GM21619 (cell line): ENCODE results near the gene MYO18B.

ENCODE experiments used
- ATAC-seq: cut with Tn5 transposase; IDR thresholded peaks from one replicate; pipeline ENCODE4 v1.9.1; 2021; ENCODE audit not compliant: unreplicated experiment

The MYO18B gene

GRCh38 chr22:25844601-25845000 is 102.6 kb downstream of the MYO18B start:
- no peak for ATAC-seq

DNA sequence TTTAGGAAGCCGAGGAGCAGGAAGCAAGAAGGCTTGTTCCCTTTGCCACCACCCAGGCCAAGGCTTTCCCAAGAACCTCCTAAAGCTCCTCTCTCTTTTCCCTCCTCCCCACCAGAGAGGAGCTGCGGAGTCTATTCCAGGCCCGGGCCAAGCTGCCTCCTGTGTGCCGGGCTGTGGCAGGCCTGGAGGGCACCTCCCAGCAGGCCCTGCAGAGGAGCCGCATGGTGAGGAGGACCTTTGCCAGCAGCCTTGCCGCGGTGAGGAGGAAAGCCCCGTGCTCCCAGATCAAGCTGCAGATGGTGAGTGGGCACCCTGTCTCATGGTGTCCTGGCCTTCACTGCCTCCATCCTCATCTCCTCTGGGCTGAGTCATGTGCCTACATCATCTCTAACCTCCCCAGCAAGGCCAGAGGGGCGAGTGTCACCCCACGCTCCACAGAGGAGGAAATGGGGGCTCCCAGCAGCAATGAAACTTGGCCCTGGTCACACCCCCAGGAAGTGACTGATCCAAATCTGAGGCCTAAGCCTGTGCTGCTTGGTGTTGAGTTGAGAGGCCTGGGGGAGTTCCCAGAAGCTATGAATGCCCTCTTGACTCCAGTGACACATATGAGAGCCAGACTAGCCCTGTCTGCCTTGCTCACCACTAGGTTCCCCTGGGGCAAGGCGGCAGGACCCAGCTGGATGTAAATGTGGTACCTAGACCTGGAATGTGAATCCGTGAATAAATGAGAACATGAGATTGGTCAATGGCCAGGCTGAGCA is 104.2 kb downstream of the MYO18B start:
- ATAC-seq, result no peak

GRCh38 chr22:25847451-25847850 is 105.5 kb downstream of the MYO18B start:
- no peak for ATAC-seq

GRCh38 chr22:25848954-25849353 is 107.0 kb downstream of the MYO18B start:
- ATAC-seq, result no peak

- ATAC-seq, result no peak
Measured at GRCh38 chr22:25849522-25849921, 107.5 kb downstream of the MYO18B start.

DNA sequence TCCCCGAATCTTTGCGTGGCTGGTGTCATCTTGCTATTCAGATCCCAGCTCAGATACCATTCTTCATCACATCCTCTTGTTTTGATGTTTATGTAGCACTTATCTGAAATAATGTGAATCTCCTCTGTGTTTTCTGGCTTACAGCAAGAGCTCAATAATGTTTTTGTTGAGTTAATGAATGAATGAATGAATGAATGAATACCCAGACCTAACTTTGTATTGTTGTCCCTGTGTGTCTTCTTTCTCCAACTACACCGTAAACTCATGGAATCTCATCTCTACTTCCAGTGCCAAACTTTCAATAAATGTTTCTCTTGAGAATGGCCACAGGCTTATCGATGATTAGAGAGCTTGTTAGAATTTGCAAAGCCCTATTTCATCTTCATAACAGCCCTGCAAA is 110.2 kb downstream of the MYO18B start:
- no peak for ATAC-seq

GRCh38 chr22:25853078-25853477 is 111.1 kb downstream of the MYO18B start:
- no peak for ATAC-seq

DNA sequence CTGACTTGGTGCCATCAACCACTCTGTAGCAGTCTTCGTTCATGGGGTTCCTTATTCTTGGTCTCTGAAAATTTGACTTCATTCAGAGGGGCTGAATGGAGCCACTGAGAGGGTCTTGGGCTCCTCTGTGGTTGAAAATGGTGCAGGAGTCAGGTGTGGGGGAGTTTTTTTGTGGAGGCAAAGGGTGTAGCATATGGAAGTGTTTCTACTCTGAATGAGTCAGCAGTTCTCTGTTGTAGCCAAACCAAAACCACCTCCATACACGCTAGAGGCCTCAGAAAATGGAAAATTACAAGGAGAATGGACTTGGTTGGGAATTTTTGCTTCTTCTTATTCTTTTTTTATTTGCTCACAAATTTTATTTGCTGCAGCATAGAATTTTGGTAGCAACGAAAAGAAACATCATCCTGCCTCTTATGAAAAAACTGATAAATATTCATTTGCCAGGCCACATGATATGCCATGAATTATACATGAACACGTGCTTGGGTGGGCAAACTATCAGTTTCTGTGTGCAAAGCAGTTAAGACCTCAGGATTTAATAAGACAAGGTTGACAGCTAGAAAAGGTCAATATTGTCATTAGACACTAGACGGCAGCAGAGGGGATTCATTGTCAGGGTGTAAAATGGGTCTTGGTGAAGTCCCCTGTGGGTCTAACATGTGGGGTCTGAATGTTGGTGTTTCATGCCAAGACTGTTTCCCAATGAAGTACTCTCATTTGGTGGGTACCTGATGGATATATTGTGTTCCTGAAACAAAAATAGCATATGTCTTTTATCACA is 111.7 kb downstream of the MYO18B start:
- ATAC-seq, result no peak

- ATAC-seq, result no peak
Measured at GRCh38 chr22:25869771-25870170, 127.8 kb downstream of the MYO18B start.

DNA sequence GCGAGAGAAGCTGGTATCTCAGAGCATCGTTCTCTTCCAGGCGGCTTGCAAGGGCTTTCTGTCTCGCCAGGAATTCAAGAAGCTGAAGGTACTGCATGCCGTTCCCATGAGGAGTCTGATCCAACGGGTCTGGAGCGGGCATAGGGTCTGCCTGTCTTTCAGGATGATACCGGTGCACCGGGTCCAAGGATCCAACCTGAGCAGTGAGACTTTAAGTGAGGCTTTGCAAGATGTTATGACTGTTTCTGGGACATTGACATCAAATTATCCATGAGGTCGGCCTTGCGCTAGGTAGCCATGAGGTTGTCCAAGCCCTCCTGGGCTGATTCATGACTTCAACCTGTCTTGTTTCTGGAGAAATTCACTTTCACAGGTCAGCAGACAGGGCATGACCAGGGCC is 132.3 kb downstream of the MYO18B start:
- ATAC-seq, result no peak

DNA sequence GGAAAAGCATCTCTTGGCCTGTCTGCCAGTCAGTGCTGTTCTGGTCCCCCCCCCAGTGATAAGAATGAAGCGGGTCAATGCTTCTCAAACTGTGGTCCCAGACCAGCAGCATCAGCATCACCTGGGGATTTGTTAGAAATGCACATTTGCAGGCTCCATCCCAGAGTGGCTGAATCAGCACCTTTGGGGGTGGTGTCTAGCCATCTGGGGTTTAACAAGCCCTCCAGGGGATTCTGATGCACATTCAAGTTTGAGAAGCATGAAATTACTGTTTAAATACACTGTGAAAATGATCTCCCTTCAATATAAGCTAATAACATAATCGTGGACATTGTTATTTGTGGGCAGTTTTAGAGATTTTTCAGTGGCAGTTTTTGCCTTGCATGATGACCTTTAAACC is 133.5 kb downstream of the MYO18B start:
- no peak for ATAC-seq

GRCh38 chr22:25876871-25877270 is 134.9 kb downstream of the MYO18B start:
- no peak for ATAC-seq

- ATAC-seq, result no peak
Measured at GRCh38 chr22:25878933-25879332, 136.9 kb downstream of the MYO18B start.

DNA sequence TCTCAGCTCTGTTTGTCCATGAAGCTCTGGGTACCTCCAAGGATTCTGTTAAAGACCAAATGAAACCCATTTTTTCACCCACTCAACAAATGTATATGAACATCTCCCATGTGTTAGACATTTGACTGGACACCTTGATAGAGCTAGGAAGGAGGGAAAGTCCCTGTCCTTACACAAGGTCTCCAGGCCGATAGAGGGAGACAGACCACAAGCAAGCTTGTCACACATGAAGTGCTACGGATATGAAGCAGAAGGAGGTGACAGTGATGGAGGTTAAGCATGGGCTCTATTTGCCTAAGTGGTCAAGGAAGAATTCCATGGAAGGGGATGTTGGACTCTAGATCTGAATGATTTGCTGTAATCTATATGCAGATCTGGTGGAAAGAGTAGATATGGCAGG is 138.5 kb downstream of the MYO18B start:
- no peak for ATAC-seq

DNA sequence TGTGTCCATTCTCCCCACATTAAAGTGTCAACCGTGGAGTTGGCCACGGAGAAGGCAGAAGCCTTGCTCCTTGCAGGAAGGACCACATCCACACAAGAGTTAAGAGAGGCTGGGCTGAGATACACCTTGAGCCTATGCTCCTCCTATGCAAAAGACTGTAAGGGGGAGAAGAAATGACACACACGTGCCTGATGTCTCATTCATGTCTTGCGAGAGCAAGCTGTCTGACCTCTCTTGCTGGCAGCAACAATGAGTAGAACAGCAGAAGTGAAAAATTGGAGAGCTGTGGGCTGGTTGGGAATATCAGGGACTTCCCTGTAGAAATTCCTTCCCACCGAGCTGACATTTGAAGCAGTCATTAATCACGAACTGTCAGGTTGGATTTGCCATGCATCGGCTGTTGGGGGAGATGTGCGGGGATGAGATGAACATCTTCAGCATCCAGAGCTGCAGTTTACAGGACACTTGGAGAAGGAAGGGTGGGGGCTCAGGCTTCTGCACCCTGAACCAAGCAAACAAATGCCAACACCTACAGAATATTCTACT is 139.3 kb downstream of the MYO18B start:
- no peak for ATAC-seq

GRCh38 chr22:25882360-25882759 is 140.4 kb downstream of the MYO18B start:
- no peak for ATAC-seq

- ATAC-seq, result no peak
Measured at GRCh38 chr22:25883482-25884033, 141.6 kb downstream of the MYO18B start.

DNA sequence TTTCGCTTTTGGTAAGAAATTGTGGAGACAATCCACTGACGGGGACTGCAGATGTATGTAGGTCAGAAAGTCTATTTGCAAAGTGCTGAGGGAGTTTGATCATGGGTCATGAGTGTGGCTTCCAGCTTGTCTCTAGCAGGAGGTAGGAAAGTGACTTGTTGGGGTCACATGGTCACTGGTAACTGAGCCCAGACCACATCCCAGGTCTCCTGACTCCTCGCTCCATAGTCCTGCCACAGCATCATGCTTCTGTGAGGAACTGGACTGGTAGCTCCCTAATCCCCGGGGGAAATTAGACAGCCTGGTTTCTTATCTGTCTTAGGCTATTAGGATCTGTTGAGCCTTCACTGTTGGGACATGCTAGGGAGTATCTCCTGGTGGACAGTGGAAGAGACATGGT is 142.1 kb downstream of the MYO18B start:
- no peak for ATAC-seq

DNA sequence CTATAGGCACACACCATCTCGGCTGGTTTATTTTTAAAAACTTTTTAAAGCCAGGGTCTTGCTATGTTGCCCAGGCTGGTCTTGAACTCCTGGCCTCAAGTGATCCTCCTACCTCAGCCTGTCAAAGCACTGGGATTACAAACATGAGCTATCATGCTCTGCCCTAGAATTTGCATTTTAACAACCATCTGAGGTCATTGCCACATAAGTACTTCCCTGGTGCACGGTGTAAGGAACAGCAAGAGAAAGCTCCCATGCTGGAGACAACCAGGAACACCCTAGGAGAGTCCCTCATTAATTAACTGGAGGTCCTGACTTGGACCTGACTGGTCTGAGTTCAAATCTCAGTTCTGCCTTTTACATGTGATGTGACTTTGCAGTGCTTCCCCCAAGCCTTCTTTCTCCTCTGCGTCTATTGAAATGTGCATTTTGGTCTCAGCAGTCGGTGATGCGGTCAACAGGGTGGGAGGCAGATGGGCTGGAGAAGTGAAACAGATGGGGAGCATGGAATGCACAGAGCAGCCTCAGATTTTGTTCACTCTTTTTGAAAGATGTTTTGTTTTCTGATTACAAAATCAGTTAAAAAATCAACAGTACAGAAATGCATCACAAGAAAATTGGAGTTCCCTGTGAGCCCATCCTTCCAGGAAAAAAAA is 146.5 kb downstream of the MYO18B start:
- ATAC-seq, result no peak

DNA sequence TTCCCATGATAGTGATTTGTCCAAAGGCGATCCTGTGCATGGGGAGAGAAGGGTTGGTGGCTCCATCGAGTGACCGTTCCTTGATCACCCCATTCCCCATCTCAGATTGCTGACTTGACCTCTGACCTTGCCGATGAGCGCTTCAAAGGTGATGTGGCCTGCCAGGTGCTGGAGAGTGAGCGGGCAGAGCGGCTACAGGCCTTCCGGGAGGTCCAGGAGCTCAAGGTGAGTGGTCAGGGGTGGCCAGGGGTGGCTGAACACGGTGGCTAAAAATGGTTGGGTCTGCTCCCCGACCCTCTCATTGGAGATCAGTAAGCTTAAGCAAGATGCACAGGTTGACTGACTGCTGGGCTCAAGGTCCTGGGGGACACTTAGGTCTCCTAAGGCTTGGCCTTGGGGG is 148.7 kb downstream of the MYO18B start:
- ATAC-seq, result no peak

DNA sequence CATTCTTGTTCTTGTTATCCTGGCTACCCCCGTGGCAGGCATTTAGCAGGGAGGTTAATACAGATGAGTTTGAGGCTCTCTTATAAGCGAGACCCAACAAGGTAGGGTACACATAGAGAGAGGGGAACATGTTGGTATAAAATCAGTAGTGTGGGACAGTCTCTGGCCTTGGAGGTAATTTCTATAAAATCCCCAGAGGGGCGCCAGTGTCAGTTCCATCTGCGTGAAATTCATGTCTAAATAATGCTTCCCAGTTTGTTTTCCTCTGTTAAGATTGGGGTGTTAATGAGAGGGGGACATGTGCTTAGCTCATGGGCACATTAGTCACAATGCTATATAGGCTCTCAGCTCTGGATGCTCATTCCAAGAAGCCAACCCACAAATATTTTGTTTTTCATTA is 150.7 kb downstream of the MYO18B start:
- no peak for ATAC-seq
